ENCODE measurements around the gene UNC5B.

DNA sequence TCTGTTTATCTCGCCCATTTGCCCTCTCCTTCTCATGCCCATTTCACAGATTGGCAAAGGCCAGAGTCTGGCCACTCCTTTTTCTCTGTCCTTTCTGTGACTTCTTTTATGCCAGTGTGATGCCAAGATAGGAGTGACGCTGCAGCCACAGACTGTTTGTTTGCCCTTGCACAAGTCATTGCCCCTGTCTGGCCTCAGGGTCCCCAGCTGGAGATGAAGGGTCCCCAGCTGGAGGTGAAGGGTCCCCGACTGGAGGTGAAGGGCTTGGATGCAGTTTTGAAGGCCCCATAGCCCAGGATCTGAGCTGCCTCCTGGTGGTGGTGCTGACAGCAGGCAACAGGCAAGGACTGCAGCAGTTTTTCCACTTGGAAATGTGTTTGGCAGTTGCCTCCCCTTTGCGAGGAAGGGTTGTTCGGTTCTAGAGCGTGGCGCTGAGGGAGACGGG lies 55.9 kb downstream of the UNC5B start:
- TF ChIP-seq GABPA (IDR thresholded peaks at IDR 0.05; ENCODE audit: low read depth), result no peak
- TF ChIP-seq, protein P1, sequence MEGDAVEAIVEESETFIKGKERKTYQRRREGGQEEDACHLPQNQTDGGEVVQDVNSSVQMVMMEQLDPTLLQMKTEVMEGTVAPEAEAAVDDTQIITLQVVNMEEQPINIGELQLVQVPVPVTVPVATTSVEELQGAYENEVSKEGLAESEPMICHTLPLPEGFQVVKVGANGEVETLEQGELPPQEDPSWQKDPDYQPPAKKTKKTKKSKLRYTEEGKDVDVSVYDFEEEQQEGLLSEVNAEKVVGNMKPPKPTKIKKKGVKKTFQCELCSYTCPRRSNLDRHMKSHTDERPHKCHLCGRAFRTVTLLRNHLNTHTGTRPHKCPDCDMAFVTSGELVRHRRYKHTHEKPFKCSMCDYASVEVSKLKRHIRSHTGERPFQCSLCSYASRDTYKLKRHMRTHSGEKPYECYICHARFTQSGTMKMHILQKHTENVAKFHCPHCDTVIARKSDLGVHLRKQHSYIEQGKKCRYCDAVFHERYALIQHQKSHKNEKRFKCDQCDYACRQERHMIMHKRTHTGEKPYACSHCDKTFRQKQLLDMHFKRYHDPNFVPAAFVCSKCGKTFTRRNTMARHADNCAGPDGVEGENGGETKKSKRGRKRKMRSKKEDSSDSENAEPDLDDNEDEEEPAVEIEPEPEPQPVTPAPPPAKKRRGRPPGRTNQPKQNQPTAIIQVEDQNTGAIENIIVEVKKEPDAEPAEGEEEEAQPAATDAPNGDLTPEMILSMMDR (IDR thresholded peaks at IDR 0.05; ENCODE audit: insufficient read depth, low read length), result no peak
- TF ChIP-seq, protein P2, sequence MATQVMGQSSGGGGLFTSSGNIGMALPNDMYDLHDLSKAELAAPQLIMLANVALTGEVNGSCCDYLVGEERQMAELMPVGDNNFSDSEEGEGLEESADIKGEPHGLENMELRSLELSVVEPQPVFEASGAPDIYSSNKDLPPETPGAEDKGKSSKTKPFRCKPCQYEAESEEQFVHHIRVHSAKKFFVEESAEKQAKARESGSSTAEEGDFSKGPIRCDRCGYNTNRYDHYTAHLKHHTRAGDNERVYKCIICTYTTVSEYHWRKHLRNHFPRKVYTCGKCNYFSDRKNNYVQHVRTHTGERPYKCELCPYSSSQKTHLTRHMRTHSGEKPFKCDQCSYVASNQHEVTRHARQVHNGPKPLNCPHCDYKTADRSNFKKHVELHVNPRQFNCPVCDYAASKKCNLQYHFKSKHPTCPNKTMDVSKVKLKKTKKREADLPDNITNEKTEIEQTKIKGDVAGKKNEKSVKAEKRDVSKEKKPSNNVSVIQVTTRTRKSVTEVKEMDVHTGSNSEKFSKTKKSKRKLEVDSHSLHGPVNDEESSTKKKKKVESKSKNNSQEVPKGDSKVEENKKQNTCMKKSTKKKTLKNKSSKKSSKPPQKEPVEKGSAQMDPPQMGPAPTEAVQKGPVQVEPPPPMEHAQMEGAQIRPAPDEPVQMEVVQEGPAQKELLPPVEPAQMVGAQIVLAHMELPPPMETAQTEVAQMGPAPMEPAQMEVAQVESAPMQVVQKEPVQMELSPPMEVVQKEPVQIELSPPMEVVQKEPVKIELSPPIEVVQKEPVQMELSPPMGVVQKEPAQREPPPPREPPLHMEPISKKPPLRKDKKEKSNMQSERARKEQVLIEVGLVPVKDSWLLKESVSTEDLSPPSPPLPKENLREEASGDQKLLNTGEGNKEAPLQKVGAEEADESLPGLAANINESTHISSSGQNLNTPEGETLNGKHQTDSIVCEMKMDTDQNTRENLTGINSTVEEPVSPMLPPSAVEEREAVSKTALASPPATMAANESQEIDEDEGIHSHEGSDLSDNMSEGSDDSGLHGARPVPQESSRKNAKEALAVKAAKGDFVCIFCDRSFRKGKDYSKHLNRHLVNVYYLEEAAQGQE (IDR thresholded peaks at IDR 0.05; ENCODE audit: insufficient replicate concordance, low read depth), result no peak
- no peak for TF ChIP-seq POLR2AphosphoS5 (IDR thresholded peaks at IDR 0.05; ENCODE audit: low read depth)
- TF ChIP-seq SPI1 (IDR thresholded peaks at IDR 0.05; ENCODE audit: borderline replicate concordance, low read depth), result no peak
